ENCODE measurements around the gene STRADA. TPM values are rescaled to one million over a fixed set of nuclear protein-coding genes. Genes with fewer than 3 reads are reported as not detected.

Gene STRADA
- total RNA-seq, 1 donor from 2014 or later, result 54.6 TPM

DNA sequence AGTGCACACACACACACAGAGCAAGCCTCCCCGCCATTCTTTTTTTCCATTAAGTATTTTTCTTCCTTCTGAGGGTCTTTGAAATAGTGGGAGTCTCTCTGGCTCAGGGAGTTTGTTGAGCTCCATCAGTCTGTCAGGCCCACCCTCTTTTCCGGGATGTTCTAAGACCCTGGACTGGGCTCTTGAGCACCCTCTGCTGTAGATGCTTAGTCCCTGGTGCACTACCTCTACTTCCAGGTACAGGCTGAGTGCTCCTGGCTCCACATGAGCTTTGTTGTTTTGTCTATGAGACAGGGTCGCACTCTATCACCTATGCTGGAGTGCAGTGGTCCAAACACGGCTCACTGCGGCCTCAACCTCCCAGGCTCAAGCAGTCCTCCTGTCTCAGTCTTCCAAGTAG lies 62.4 kb downstream of the STRADA start:
- intact Hi-C loops (cut with micrococcal nuclease), result no loop called here
- Mint-ChIP-seq H3K4me3 (no peak overlapping the region), H3K27ac (no peak overlapping the region), H3K36me3 (ENCODE audit: low read depth) (peaks cover 22% of the 10 kb centered on the region), H3K9me3 (no peaks in the 10 kb centered on the region), H3K4me1 (peaks cover 9% of the 10 kb centered on the region), H3K27me3 (no peaks in the 10 kb centered on the region)
- no peak for DNase-seq

DNA sequence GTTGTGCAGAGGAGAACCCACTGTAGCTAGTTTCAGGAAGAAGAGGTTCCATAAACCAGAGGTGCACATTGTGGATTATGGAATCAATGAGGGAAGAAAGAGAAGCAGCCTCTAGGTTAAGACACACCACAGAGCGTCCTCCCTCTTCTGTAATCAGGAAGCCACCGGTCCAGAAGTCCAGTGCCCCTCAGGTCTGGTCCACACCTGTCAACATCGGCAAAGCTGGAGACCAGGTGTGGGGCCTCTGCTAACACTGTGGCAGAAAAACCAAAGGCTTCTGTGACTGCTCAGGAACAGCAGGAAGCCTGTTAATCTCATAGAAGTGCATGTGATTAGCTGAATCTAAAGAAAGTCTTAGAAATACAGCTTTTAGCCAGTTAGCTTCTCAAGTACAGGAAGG lies 65.0 kb downstream of the STRADA start:
- peaks cover 9% of the 10 kb centered on the region for H3K4me1 Mint-ChIP-seq
- no peak overlapping the region for H3K27ac Mint-ChIP-seq

DNA sequence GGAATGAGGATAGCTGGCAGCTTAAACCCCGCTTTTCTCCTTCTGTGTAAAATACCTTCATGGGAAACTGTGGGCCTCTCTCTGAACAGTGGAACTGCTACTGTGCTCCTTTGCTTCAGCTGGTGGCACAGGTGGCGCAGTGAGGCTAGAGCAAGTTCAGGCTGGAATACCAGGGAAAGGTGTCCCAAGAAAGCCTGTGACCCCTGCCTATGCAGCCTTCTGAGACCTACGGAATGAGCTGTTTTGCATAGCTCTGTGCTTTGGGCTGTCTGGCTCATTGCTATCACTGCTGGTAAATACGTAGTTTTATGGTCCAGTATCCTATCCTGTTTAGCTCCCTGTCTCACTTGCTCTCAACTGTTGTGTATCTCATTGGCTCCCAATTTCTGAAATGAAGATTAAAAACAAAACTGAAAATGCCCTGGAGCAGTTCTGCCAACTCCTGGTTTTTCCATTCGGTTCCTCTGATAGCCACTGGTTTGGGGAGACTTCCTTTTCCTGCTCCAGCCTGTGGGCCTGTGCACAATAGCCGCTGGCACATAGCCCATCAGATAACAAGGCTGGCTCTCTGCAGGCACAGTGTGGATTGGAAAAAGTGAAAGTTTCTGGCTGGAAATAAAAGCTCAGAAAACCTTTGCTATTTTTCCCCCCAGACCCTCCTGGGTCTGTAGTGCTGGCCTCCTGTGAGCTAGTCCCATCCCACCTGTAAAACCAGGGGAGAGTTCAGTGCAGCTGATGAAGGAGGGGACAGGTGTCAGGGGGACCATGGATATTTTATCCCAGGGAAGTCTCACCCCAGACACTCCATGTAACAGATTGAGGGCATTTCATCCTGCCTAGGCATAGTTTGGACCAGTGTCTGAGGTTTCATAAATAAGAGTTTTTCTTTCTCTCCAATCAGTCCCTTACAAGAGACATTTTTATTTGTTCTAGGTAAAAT lies 65.7 kb downstream of the STRADA start:
- no peak overlapping the region for H3K27ac Mint-ChIP-seq
- no peak for DNase-seq
- peaks cover 7% of the 10 kb centered on the region for H3K4me1 Mint-ChIP-seq
- H3K4me3 Mint-ChIP-seq, result no peak overlapping the region
- peaks cover 18% of the 10 kb centered on the region for H3K36me3 Mint-ChIP-seq (ENCODE audit: low read depth)
- intact Hi-C loops (cut with micrococcal nuclease), result no loop called here
- no peaks in the 10 kb centered on the region for H3K9me3 Mint-ChIP-seq
- H3K27me3 Mint-ChIP-seq, result no peaks in the 10 kb centered on the region

More for the DNA sequence above, 65.0 kb downstream of the STRADA start:
- H3K36me3 Mint-ChIP-seq (ENCODE audit: low read depth), result peaks cover 23% of the 10 kb centered on the region
- no peak for DNase-seq
- no peak overlapping the region for H3K4me3 Mint-ChIP-seq
- intact Hi-C loops (cut with micrococcal nuclease), result no loop called here
- H3K9me3 Mint-ChIP-seq, result no peaks in the 10 kb centered on the region
- H3K27me3 Mint-ChIP-seq, result no peaks in the 10 kb centered on the region

DNA sequence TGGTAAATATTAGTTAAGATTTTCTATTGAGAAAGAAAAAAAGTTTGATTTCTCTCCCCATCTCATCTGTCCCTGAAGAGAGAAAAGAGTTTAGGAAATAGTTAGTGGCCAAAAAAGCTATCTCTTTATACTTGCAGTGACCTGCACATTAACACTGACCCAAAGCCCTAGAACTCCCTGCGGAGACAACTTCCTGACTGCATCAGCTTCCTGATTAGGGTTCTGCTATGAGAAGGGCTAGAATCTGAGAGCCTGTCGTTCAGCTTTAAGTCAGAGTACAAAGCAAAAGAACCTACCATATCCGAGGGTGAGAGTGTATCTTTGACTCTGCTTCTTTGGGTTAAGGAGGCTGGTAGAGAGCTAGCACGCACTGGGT lies 66.4 kb downstream of the STRADA start:
- Mint-ChIP-seq H3K4me1 (peaks cover 6% of the 10 kb centered on the region), H3K27ac (no peak overlapping the region), H3K4me3 (no peak overlapping the region), H3K36me3 (ENCODE audit: low read depth) (peaks cover 22% of the 10 kb centered on the region), H3K9me3 (no peaks in the 10 kb centered on the region), H3K27me3 (no peaks in the 10 kb centered on the region)
- intact Hi-C loops (cut with micrococcal nuclease), result no loop called here
- no peak for DNase-seq

DNA sequence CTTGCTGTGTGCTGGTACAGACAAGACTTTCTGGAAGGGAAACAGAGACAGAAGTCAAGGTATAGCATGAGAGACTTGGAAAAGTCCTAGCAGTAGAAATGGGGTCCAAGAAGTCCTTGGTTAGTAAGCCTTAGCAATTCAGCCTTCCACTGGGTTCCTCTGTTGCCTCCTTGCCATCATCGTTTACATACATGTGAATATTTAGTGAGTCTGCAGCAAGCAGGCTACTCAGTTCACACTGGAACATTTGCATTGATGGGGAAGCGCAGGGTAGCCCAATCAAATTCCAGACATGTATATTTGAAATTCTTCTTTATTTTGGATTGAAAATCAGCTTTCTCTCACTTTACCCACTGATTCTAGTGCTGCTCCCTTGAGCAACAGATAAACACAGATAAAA lies 68.7 kb downstream of the STRADA start:
- Mint-ChIP-seq H3K9me3 (no peaks in the 10 kb centered on the region), H3K36me3 (ENCODE audit: low read depth) (peaks cover 22% of the 10 kb centered on the region), H3K4me3 (no peak overlapping the region), H3K27ac (no peak overlapping the region), H3K4me1 (peaks cover 4% of the 10 kb centered on the region), H3K27me3 (no peaks in the 10 kb centered on the region)
- DNase-seq, result no peak
- intact Hi-C loops (cut with micrococcal nuclease), result no loop called here

DNA sequence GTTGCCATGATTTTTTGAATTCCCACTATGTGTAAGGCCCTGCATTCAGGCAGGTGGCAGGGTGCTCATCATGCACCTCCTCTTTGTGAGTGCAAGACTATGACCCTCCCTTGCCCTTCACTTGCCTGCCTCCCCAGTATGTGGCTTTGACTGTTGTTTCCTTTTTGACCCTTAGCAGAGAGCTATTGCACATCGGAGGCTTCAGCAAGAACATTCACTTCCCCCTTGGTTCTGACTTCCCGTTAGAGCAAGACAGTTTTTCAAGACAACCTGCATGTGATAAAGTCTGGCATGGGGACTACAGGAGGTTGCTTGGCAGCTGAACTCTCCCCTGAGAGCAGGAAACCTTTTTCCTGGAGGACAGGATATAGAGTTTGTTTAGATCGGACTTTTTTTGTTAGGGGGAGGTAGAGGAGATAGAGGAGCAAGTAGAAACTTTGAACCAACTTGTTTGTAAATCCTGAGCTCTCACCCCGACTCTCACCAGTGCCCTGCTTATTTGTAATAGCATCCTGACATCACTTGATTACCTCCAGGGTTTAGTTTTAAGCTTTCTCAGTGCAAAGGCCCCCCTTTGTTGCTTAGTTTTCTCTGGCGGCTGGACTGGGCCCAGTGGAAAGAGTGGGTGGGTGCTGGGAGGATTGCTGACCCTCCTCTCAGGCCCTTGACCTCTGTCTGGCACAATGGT lies 75.9 kb downstream of the STRADA start:
- Mint-ChIP-seq H3K4me1 (peaks cover 14% of the 10 kb centered on the region), H3K4me3 (no peak overlapping the region), H3K36me3 (ENCODE audit: low read depth) (peaks cover 22% of the 10 kb centered on the region), H3K27ac (peak overlapping the region; percentile 32), H3K9me3 (no peaks in the 10 kb centered on the region), H3K27me3 (no peaks in the 10 kb centered on the region)
- intact Hi-C loops (cut with micrococcal nuclease), result no loop called here
- no peak for DNase-seq

DNA sequence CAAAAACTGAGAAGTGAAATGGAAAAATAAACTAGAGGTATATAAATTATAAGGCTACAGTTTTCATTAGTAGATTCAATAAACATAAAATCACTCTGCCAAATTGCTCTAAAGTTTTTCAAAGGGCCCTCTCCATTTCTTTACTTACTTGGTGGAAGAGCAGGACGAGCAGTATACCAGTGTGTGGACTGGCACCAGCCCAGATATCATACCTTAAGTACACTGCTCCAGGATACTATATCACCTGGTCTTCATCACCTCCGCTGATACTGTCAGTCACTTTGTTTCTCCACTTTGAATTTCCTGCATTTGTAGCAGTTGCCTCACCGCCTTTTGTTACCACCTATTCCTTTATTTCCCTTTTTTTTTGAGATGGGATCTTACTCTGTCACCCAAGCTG lies 81.7 kb downstream of the STRADA start:
- Mint-ChIP-seq H3K4me3 (no peak overlapping the region), H3K36me3 (ENCODE audit: low read depth) (peaks cover 27% of the 10 kb centered on the region), H3K4me1 (peaks cover 7% of the 10 kb centered on the region), H3K27me3 (no peaks in the 10 kb centered on the region), H3K27ac (no peak overlapping the region), H3K9me3 (no peaks in the 10 kb centered on the region)
- intact Hi-C loops (cut with micrococcal nuclease), result no loop called here
- no peak for DNase-seq

DNA sequence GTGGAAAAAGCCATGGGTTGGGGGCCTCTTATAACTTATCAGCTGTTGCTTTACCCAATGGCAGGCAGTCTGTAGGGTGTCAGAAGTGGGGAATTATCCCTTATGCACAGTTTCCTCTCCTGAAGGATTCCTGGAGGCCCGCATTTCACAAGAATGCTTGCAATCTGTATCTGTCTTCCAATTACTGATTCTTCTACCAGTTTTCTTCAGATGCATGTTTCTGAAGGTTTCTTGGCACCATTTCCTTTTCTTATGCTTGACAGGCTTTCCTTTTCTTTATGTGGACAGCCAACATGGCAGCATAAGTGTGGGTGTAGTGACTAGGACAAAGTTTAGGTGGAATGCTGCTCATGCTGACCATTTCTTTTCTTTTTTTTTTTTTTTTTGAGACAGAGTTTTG lies 83.2 kb downstream of the STRADA start:
- H3K9me3 Mint-ChIP-seq, result no peaks in the 10 kb centered on the region
- intact Hi-C loops (cut with micrococcal nuclease), result no loop called here
- H3K4me3 Mint-ChIP-seq, result no peak overlapping the region
- no peaks in the 10 kb centered on the region for H3K4me1 Mint-ChIP-seq
- H3K36me3 Mint-ChIP-seq (ENCODE audit: low read depth), result peaks cover 25% of the 10 kb centered on the region
- no peak overlapping the region for H3K27ac Mint-ChIP-seq
- DNase-seq, result no peak
- H3K27me3 Mint-ChIP-seq, result no peaks in the 10 kb centered on the region

DNA sequence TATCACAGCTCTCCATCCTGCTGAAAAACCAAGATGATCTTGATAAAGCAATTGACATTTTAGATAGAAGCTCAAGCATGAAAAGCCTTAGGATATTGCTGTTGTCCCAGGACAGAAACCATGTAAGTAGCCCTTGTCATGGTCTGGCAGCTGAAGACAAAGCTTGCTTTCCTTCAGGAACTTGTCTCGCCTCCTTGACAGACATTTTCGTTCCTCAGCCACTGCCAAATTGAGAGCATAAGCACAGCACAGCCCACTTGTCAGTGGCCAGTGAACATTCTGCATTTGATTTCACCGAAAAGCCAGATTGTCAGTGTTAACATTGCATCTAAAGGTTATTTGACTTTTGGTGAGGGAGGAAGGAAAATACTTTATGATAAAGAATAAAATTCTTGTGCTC lies 83.8 kb downstream of the STRADA start:
- H3K9me3 Mint-ChIP-seq, result no peaks in the 10 kb centered on the region
- no peaks in the 10 kb centered on the region for H3K4me1 Mint-ChIP-seq
- H3K4me3 Mint-ChIP-seq, result no peak overlapping the region
- peaks cover 29% of the 10 kb centered on the region for H3K36me3 Mint-ChIP-seq (ENCODE audit: low read depth)
- no peak overlapping the region for H3K27ac Mint-ChIP-seq
- H3K27me3 Mint-ChIP-seq, result no peaks in the 10 kb centered on the region
- no peak for DNase-seq
- intact Hi-C loops (cut with micrococcal nuclease), result no loop called here

DNA sequence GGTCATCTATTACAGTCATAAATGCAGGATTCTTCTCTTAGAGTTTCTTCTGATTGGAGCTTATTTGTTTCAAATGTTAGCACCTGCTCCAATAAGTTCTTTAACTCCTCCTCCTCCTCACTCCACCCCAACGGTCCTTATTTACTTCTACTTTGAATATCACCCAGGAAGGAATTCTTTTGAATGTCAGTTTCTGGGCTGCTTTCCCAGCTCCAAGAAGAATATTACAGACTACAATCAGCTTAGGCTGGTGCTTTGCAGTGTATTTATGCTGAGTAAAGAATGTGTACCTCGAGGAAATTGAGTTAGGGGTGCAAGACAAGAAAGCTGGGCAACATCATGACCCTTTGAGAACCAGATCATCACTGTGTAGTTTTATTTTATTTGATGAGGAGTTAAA lies 88.5 kb downstream of the STRADA start:
- Mint-ChIP-seq H3K4me3 (no peak overlapping the region), H3K36me3 (ENCODE audit: low read depth) (peaks cover 32% of the 10 kb centered on the region), H3K9me3 (no peaks in the 10 kb centered on the region), H3K27me3 (no peaks in the 10 kb centered on the region), H3K27ac (no peak overlapping the region), H3K4me1 (peaks cover 4% of the 10 kb centered on the region)
- DNase-seq, result no peak
- intact Hi-C loops (cut with micrococcal nuclease), result no loop called here

Other genes with a start within 250 kb of the STRADA start
- not detected in 2 replicates for gene KCNH6, start 218.4 kb downstream of the STRADA start, total RNA-seq
- gene DCAF7, start 191.3 kb downstream of the STRADA start, total RNA-seq, result 113 and 115 TPM in 2 replicates
- gene TACO1, start 140.9 kb downstream of the STRADA start, total RNA-seq, result 27.4 and 27.9 TPM in 2 replicates
- 26.2 and 26.7 TPM in 2 replicates for gene MAP3K3, start 119.4 kb downstream of the STRADA start, total RNA-seq
- gene LIMD2, start 41.7 kb downstream of the STRADA start, total RNA-seq, result 202 and 204 TPM in 2 replicates
- gene CCDC47, start 31.8 kb upstream of the STRADA start, total RNA-seq, result 81.8 and 82.9 TPM in 2 replicates
- 145 and 146 TPM in 2 replicates for gene DDX42, start 32.4 kb upstream of the STRADA start, total RNA-seq
- 189 and 199 TPM in 2 replicates for gene PSMC5, start 85.6 kb upstream of the STRADA start, total RNA-seq
- gene FTSJ3, start 85.9 kb upstream of the STRADA start, total RNA-seq, result 99.6 and 100 TPM in 2 replicates
- 120 and 121 TPM in 2 replicates for gene SMARCD2, start 100.9 kb upstream of the STRADA start, total RNA-seq
- gene CSH2, start 131.9 kb upstream of the STRADA start, total RNA-seq, result not detected in 2 replicates
- gene GH2, start 140.1 kb upstream of the STRADA start, total RNA-seq, result not detected in 2 replicates
- not detected in 2 replicates for gene CSH1, start 154.8 kb upstream of the STRADA start, total RNA-seq
- gene CSHL1, start 169.5 kb upstream of the STRADA start, total RNA-seq, result not detected in 2 replicates
- not detected in 2 replicates for gene GH1, start 177.0 kb upstream of the STRADA start, total RNA-seq
- 24.4 and 29.2 TPM in 2 replicates for gene CD79B, start 190.5 kb upstream of the STRADA start, total RNA-seq
- gene SCN4A, start 231.1 kb upstream of the STRADA start, total RNA-seq, result 0.05 and 0.40 TPM in 2 replicates